SW480 (cell line): ENCODE results near the gene PCDHA1.

Experiments used
- DNase-seq: peaks from one replicate; pipeline ENCODE4 v3.0.0-alpha.2; 2016; ENCODE audit warnings: low spot score

Gene PCDHA1

GRCh38 chr5:140988608-140989007, 202.7 kb downstream of the PCDHA1 start:
- DNase-seq: no peak

GRCh38 chr5:140989254-140990020, 203.5 kb downstream of the PCDHA1 start:
- DNase-seq: no peak

DNA sequence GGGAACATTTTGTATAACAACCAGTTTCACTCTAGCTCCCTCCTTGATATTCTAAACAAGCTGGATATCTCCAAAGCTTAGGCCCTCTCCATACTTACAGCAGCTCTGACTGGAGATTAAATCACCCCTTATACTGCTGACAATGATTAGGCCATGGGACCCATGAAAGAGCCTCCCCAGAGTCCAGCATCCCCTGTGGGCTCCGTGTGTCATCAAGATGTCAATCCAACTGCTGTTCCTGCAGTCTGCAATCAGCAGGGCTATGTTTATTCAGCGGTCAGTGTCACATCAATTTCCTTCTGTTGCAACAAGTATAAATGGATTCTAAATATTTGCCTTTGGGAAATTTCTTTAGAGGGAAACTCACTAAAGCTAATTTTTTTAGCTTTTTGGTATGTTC, 206.9 kb downstream of the PCDHA1 start:
- DNase-seq: no peak

DNA sequence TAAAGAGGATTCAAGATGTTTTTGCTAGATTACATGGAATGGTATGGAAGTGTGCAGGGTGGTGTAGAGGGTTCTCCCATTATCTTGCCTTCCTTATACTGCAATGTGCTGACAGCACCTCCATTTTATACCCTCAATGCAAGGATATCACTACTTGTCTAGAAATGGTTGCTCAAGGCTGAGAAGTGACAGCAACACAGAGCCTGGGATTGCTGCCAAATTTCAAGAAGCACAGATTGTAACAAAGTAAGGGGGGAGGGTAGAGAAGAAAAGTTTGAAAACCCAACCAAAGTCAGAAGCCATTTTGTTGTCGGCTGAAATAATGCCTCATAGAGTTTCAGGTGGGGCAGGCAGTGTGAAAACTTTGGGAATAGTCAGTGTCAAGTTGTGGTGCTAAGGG, 210.1 kb downstream of the PCDHA1 start:
- no peak for DNase-seq

DNA sequence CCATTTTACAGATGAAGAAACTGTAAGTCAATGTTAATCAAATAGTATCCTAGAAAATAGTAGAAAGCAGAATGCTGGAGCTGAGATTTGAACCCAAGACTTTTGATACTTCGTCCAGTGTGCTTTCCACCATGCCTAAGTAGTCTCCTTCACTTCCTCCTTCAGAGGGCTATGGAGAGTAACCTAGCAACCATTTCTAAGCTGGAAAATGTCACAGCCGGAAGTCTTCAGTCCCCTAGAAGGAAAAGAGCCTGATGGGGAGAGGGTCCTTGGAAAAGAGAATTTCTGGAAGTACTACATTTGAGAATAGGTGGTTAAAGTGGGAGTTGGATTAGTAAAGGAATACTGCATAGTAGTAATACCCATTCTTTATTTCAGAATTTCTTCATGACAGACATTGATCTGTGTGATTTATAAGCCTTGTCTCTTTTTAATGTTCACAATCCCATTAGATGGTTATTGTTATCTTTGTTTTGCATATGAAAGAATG, 213.0 kb downstream of the PCDHA1 start:
- DNase-seq: no peak

GRCh38 chr5:141001446-141001843, 215.5 kb downstream of the PCDHA1 start:
- peak; percentile 71 for DNase-seq

- DNase-seq: peak; percentile 78
Measured at GRCh38 chr5:141001844-141002604, 216.1 kb downstream of the PCDHA1 start.

- DNase-seq: no peak
Measured at GRCh38 chr5:141002605-141002965, 216.6 kb downstream of the PCDHA1 start.

DNA sequence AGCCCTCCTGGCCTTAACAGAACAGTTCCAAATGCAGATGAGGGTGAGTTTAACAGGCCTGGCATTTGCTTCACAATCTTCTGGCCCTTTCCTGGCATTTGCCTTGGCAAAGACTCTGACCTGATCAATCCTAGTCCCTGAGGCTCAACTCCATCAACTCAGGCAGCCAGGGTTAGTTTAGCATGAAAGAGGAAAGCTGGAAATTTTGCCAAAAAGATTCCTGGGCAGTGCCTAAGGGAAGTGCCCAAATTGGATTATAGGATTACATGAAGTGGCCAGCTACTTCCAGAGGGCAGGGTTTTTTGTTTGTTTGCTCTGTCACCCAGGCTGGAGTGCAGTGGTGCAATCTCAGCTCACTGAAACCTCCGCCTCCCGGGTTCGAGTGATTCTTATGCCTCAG, 217.1 kb downstream of the PCDHA1 start:
- DNase-seq: no peak

DNA sequence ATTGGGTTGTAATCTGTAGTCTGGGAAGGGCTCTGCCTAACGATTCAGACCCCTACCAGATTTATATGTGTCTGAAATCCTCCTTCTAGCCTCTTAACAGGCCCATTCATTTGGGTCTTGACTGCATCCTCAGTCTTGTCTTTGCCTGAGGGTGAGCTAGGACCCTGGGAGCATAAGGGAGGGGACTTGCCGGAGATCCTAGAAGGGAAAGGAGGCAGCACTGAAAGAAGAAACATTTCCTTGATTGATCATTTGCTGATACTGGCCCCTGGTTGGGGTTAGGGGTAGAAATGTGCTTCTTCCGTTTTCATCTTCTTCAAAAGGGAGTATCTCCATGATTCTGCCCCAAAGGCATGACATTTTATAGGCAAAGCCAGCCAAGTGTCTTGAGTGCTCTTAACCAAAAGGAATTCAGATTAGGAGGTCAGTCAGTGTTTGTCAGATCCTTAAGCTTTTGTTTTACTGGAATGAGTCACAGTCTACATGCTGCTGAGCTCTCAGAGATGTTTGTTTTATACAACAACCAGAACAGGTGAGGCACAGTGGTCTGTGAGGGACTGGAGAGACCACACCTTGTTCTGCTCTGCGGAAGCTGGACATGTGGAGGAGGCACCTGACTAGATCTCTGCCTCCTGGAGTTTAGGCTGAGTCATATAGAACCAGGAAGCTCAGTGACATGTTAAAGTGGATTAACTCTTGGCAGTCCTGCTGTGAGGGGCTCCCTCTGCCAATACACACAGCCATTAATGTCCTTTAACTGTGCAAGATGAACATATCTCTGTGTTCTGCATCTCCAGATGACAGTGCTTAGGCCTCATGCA, 218.1 kb downstream of the PCDHA1 start:
- peak; percentile 93 for DNase-seq

DNA sequence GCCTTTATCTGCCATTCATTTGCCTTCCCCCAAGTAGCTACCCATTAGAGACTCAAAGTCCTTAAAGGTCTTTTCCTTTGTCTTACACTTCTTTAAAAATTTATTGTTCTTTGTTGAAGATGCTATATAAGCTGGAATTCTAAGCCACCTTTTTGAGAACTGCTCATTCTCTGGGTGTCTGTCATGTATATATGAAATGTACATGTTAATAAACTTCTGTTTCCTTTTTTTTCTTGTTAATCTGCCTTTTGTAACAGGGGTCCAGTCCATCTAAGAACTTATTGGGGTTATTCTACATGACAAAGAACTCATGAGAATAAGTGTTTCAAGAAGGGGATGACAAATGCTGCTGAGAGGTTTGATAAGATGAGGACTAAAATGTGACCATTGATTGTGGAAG, 221.9 kb downstream of the PCDHA1 start:
- DNase-seq: no peak

- no peak for DNase-seq
Measured at GRCh38 chr5:141010047-141010793, 224.3 kb downstream of the PCDHA1 start.

- no peak for DNase-seq
Measured at GRCh38 chr5:141017943-141018342, 232.0 kb downstream of the PCDHA1 start.

GRCh38 chr5:141022384-141022783, 236.4 kb downstream of the PCDHA1 start:
- DNase-seq: no peak

GRCh38 chr5:141031006-141031405, 245.1 kb downstream of the PCDHA1 start:
- DNase-seq: no peak

- no peak for DNase-seq
Measured at GRCh38 chr5:141032626-141033025, 246.7 kb downstream of the PCDHA1 start.

GRCh38 chr5:141039061-141039460, 253.1 kb downstream of the PCDHA1 start:
- no peak for DNase-seq

DNA sequence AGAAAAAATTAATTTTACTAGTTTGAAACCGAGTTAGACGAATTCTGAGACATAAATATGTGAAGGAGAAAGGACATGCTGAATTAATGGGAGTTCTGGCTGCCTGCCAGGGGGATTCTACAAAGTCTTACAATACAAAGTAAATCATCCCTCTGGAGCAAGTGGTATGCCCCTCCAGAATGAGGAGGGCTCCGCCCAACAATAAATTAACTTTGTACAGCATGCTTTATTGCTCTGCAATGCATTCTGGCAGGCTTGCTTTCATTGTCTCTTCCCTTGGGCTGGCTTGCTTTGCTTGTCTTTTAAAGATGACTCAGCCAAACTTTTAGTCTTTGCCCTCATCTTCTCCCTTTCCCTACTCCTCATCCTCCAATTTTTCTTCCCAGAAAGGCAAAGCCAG, 253.6 kb downstream of the PCDHA1 start:
- no peak for DNase-seq

- peak; percentile 80 for DNase-seq
Measured at GRCh38 chr5:141040093-141040770, 254.3 kb downstream of the PCDHA1 start.

GRCh38 chr5:141040771-141041426, 255.0 kb downstream of the PCDHA1 start:
- DNase-seq: peak; percentile 95

- DNase-seq: no peak
Measured at GRCh38 chr5:141041427-141041785, 255.5 kb downstream of the PCDHA1 start.
